ENCODE results near the gene PNMT.

The PNMT gene

DNA sequence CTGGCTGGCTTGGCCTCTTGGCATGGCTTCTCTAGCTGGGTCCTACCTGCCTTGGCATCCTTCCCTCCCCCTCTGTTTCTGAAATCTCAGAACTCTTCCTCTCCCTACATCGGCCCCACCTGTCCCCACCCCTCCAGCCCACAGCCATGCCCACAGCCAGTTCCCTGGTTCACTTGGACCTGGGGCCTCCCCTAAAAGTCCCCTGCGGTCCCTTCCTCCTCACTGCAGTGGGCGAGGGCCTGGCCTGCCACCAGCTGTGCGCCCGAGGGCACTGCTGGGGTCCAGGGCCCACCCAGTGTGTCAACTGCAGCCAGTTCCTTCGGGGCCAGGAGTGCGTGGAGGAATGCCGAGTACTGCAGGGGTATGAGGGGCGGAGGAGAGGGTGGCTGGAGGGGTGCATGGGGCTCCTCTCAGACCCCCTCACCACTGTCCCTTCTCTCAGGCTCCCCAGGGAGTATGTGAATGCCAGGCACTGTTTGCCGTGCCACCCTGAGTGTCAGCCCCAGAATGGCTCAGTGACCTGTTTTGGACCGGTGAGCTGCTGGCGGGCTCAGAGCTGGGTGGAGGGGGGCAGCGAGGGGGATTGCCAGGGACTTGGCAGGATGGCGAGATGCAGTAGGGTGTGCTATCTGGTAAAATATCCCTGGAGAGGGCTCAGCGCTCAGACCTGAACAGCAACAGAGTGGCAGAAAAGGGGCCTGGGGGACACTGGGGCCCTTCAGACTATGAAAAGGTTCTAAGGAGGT, 48.0 kb downstream of the PNMT start:
- no CpG with 5 or more reads among the region's 15 CpGs for WGBS (ENCODE audit: extremely low coverage, insufficient coverage, low lambda C conversion rate)
- H3K27ac ChIP-seq (ENCODE audit: low read depth, low read length): no peak overlapping the region
- H3K56ac ChIP-seq (ENCODE audit: low read length): no peak overlapping the region
- H2BK15ac ChIP-seq (replicated peaks; ENCODE audit: low read depth): no peak overlapping the region
- no peak overlapping the region for H3K4me2 ChIP-seq (ENCODE audit: low read length)
- no peak overlapping the region for H2BK5ac ChIP-seq (ENCODE audit: low read length)
- H3K4me3 ChIP-seq (ENCODE audit: low read length): no peak overlapping the region
- H4K8ac ChIP-seq (ENCODE audit: low read depth, low read length): no peak overlapping the region
- DNase-seq: no peak
- no peak overlapping the region for H4K5ac ChIP-seq (ENCODE audit: low read length)
- no peaks in the 10 kb centered on the region for H3K27me3 ChIP-seq (ENCODE audit: insufficient read depth, low read length, poor library complexity)
- peaks cover 5% of the 10 kb centered on the region for H3K36me3 ChIP-seq (ENCODE audit: control insufficient read depth, insufficient read depth, low read length)
- H2AK5ac ChIP-seq (ENCODE audit: low read length): no peak overlapping the region
- no peak overlapping the region for H3K4ac ChIP-seq (ENCODE audit: low read depth, low read length)
- no peaks in the 10 kb centered on the region for H3K4me1 ChIP-seq (ENCODE audit: control insufficient read depth, low read depth, low read length)
- no peak overlapping the region for H3K23ac ChIP-seq (ENCODE audit: low read length)
- no peak overlapping the region for H3K18ac ChIP-seq (ENCODE audit: low read length)
- no peak overlapping the region for H2BK120ac ChIP-seq (ENCODE audit: low read depth, low read length)
- H3K79me1 ChIP-seq (ENCODE audit: low read length): no peaks in the 10 kb centered on the region
- H3K9ac ChIP-seq (ENCODE audit: low read length): no peak overlapping the region
- no peaks in the 10 kb centered on the region for H3K79me2 ChIP-seq (ENCODE audit: control insufficient read depth, insufficient read depth, low read length)

DNA sequence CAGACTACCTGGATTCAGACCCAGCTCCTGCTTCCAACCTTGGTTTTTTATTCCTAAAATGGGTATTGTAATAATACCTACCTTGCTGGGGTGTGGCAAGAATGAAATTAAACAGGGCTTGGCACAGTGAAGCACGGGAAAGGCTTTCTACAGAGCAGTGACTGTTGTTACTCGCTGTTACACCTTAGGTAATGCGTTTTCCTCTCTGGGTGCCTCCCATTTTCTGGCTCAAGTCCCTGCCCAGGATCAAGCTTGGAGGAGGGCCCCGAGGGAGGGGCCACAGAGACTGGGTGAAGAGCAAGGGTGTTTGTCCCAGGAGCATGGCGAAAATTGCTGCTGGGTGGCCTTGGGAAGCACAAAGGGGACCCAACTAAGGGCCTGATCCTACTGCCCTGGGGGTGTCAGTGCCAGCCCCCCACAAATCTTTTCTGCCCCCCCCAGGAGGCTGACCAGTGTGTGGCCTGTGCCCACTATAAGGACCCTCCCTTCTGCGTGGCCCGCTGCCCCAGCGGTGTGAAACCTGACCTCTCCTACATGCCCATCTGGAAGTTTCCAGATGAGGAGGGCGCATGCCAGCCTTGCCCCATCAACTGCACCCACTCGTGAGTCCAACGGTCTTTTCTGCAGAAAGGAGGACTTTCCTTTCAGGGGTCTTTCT, 48.8 kb downstream of the PNMT start:
- Histone ChIP-seq H3K4me3 (ENCODE audit: low read length) (no peak overlapping the region), H3K9ac (ENCODE audit: low read length) (no peak overlapping the region), H3K79me2 (ENCODE audit: control insufficient read depth, insufficient read depth, low read length) (no peaks in the 10 kb centered on the region), H3K36me3 (ENCODE audit: control insufficient read depth, insufficient read depth, low read length) (peaks cover 3% of the 10 kb centered on the region), H3K4ac (ENCODE audit: low read depth, low read length) (no peak overlapping the region), H3K4me2 (ENCODE audit: low read length) (no peak overlapping the region), H3K18ac (ENCODE audit: low read length) (no peak overlapping the region), H3K79me1 (ENCODE audit: low read length) (no peaks in the 10 kb centered on the region), H3K27me3 (ENCODE audit: insufficient read depth, low read length, poor library complexity) (no peaks in the 10 kb centered on the region), H4K5ac (ENCODE audit: low read length) (no peak overlapping the region), H3K4me1 (ENCODE audit: control insufficient read depth, low read depth, low read length) (no peaks in the 10 kb centered on the region), H3K27ac (ENCODE audit: low read depth, low read length) (no peak overlapping the region), H3K23ac (ENCODE audit: low read length) (no peak overlapping the region), H2BK15ac (replicated peaks; ENCODE audit: low read depth) (no peak overlapping the region), H2BK120ac (ENCODE audit: low read depth, low read length) (no peak overlapping the region), H3K56ac (ENCODE audit: low read length) (no peak overlapping the region), H2BK5ac (ENCODE audit: low read length) (no peak overlapping the region), H2AK5ac (ENCODE audit: low read length) (no peak overlapping the region), H4K8ac (ENCODE audit: low read depth, low read length) (no peak overlapping the region)
- DNase-seq: no peak
- WGBS (ENCODE audit: extremely low coverage, insufficient coverage, low lambda C conversion rate): no CpG with 5 or more reads among the region's 11 CpGs

GRCh38 chr17:39717660-39718059, 49.4 kb downstream of the PNMT start:
- Histone ChIP-seq H2BK15ac (replicated peaks; ENCODE audit: low read depth) (no peak overlapping the region), H3K4ac (ENCODE audit: low read depth, low read length) (no peak overlapping the region), H2AK5ac (ENCODE audit: low read length) (no peak overlapping the region), H4K8ac (ENCODE audit: low read depth, low read length) (no peak overlapping the region), H3K4me2 (ENCODE audit: low read length) (no peak overlapping the region), H2BK120ac (ENCODE audit: low read depth, low read length) (no peak overlapping the region), H3K4me1 (ENCODE audit: control insufficient read depth, low read depth, low read length) (no peaks in the 10 kb centered on the region), H3K56ac (ENCODE audit: low read length) (no peak overlapping the region), H4K5ac (ENCODE audit: low read length) (no peak overlapping the region), H3K4me3 (ENCODE audit: low read length) (no peak overlapping the region), H3K27me3 (ENCODE audit: insufficient read depth, low read length, poor library complexity) (no peaks in the 10 kb centered on the region), H3K23ac (ENCODE audit: low read length) (no peak overlapping the region), H3K27ac (ENCODE audit: low read depth, low read length) (no peak overlapping the region), H3K36me3 (ENCODE audit: control insufficient read depth, insufficient read depth, low read length) (peaks cover 3% of the 10 kb centered on the region), H3K79me1 (ENCODE audit: low read length) (no peaks in the 10 kb centered on the region), H3K79me2 (ENCODE audit: control insufficient read depth, insufficient read depth, low read length) (no peaks in the 10 kb centered on the region), H3K18ac (ENCODE audit: low read length) (no peak overlapping the region), H3K9ac (ENCODE audit: low read length) (no peak overlapping the region), H2BK5ac (ENCODE audit: low read length) (no peak overlapping the region)
- no CpG with 5 or more reads among the region's 6 CpGs for WGBS (ENCODE audit: extremely low coverage, insufficient coverage, low lambda C conversion rate)
- no peak for DNase-seq

DNA sequence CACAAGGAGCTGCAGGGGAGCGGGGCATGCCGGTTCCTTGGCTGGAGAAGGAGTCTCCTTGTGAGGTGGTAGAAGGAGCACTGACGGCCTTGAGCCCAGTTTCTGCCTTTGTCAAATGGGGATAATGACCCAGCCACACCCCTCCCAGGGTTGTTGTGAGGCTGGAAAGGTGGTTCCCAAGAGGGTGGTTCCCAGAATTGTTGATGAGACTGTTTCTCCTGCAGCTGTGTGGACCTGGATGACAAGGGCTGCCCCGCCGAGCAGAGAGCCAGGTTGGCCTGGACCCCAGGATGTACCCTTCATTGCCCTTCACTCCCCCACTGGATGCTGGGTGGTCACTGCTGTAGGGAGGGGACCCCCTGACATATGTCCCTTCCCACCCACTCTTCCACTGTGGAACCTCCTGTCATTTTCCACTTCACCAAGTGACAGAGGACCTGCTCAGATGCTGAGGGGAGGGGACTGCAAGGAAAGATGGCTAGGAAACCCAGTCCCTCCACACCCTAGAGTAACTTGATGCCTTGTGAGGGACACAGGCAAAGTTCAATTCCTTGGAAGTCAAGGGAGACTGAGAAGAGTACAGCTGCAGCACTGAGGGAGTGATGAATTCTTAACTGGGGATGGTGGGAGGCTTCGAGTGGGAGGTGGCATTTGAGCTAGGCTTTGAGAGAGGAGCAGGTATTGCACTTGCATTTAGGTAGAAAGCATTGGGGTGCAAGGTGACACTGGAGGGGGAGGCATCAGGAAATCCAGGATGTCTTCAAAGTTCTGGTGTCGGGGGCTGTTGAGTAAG, 51.5 kb downstream of the PNMT start:
- Histone ChIP-seq H3K79me1 (ENCODE audit: low read length) (no peaks in the 10 kb centered on the region), H3K18ac (ENCODE audit: low read length) (no peak overlapping the region), H3K4me1 (ENCODE audit: control insufficient read depth, low read depth, low read length) (no peaks in the 10 kb centered on the region), H2BK5ac (ENCODE audit: low read length) (no peak overlapping the region), H3K4ac (ENCODE audit: low read depth, low read length) (no peak overlapping the region), H2AK5ac (ENCODE audit: low read length) (no peak overlapping the region), H3K23ac (ENCODE audit: low read length) (no peak overlapping the region), H3K56ac (ENCODE audit: low read length) (no peak overlapping the region), H3K4me3 (ENCODE audit: low read length) (no peak overlapping the region), H3K9ac (ENCODE audit: low read length) (no peak overlapping the region), H3K36me3 (ENCODE audit: control insufficient read depth, insufficient read depth, low read length) (peaks cover 4% of the 10 kb centered on the region), H3K27me3 (ENCODE audit: insufficient read depth, low read length, poor library complexity) (no peaks in the 10 kb centered on the region), H2BK15ac (replicated peaks; ENCODE audit: low read depth) (no peak overlapping the region), H3K27ac (ENCODE audit: low read depth, low read length) (no peak overlapping the region), H2BK120ac (ENCODE audit: low read depth, low read length) (no peak overlapping the region), H3K79me2 (ENCODE audit: control insufficient read depth, insufficient read depth, low read length) (no peaks in the 10 kb centered on the region), H4K5ac (ENCODE audit: low read length) (no peak overlapping the region), H4K8ac (ENCODE audit: low read depth, low read length) (no peak overlapping the region), H3K4me2 (ENCODE audit: low read length) (no peak overlapping the region)
- WGBS (ENCODE audit: extremely low coverage, insufficient coverage, low lambda C conversion rate): no CpG with 5 or more reads among the region's 7 CpGs
- no peak for DNase-seq
